VCaP (cell line): ENCODE results near the gene TMPRSS9.

Source experiments
- H3K27ac ChIP-seq: fragments of 450-650 bp; 2 replicates; pipeline ENCODE4 v1.5.1; 2017
- TF ChIP-seq, protein P1 (sequence below): fragments of 450-650 bp; conservative IDR thresholded peaks from 2 replicates; pipeline ENCODE4 v1.5.1; 2017; ENCODE audit warnings: mild to moderate bottlenecking, moderate library complexity

TMPRSS9 gene

DNA sequence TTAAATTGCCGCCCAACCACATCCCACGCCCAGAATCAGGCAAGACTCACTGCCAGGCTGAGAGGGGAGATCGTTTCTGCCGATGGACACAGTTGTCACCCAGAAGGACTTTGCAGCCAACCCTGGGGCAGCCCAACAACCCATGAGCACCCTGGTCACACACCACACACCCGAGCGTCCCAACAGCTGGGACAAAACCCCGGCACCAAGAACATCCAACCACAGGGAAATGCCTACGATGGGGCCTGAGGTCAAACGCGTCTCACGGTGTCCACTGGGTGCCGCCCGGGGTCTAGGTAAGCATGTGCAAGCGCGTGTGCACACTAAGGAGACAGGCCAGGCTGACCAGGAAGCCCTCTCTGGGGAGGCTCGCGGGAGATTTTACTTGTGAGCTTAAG lies 83.7 kb downstream of the TMPRSS9 start:
- H3K27ac ChIP-seq = no peak overlapping the region
- TF ChIP-seq, protein P1, sequence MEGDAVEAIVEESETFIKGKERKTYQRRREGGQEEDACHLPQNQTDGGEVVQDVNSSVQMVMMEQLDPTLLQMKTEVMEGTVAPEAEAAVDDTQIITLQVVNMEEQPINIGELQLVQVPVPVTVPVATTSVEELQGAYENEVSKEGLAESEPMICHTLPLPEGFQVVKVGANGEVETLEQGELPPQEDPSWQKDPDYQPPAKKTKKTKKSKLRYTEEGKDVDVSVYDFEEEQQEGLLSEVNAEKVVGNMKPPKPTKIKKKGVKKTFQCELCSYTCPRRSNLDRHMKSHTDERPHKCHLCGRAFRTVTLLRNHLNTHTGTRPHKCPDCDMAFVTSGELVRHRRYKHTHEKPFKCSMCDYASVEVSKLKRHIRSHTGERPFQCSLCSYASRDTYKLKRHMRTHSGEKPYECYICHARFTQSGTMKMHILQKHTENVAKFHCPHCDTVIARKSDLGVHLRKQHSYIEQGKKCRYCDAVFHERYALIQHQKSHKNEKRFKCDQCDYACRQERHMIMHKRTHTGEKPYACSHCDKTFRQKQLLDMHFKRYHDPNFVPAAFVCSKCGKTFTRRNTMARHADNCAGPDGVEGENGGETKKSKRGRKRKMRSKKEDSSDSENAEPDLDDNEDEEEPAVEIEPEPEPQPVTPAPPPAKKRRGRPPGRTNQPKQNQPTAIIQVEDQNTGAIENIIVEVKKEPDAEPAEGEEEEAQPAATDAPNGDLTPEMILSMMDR = no peak

GRCh38 chr19:2444251-2445002 lies 84.4 kb downstream of the TMPRSS9 start:
- TF ChIP-seq, protein P1 = no peak
- H3K27ac ChIP-seq = no peak overlapping the region

- TF ChIP-seq, protein P1 = no peak
- H3K27ac ChIP-seq = no peak overlapping the region
Observed at GRCh38 chr19:2446381-2446780, 86.3 kb downstream of the TMPRSS9 start.

GRCh38 chr19:2449019-2449418 lies 89.0 kb downstream of the TMPRSS9 start:
- H3K27ac ChIP-seq = no peak overlapping the region
- TF ChIP-seq, protein P1 = no peak

- TF ChIP-seq, protein P1 = no peak
Observed at GRCh38 chr19:2451138-2451537, 91.1 kb downstream of the TMPRSS9 start.

DNA sequence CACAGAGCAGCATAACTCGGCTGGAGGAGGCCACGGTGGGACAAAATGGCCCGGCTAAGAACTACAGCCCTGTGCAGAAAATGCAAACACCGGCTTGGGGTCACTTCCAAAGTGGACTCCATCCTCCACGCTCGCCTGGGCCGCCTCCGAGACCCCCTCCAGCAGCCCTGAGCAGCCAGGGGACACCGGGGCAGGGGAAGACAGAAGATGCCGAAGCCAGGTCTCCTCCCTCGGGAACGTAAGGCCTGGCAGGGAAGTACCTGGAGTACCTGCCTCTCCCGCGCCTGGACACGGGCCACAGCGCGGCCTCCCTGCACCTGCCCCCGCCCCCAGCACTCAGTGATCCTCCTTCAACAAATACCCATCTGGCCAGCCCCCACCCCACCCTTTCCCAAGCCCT lies 91.7 kb downstream of the TMPRSS9 start:
- no peak overlapping the region for H3K27ac ChIP-seq
- TF ChIP-seq, protein P1 = no peak

More at GRCh38 chr19:2451138-2451537, 91.1 kb downstream of the TMPRSS9 start:
- no peak overlapping the region for H3K27ac ChIP-seq

DNA sequence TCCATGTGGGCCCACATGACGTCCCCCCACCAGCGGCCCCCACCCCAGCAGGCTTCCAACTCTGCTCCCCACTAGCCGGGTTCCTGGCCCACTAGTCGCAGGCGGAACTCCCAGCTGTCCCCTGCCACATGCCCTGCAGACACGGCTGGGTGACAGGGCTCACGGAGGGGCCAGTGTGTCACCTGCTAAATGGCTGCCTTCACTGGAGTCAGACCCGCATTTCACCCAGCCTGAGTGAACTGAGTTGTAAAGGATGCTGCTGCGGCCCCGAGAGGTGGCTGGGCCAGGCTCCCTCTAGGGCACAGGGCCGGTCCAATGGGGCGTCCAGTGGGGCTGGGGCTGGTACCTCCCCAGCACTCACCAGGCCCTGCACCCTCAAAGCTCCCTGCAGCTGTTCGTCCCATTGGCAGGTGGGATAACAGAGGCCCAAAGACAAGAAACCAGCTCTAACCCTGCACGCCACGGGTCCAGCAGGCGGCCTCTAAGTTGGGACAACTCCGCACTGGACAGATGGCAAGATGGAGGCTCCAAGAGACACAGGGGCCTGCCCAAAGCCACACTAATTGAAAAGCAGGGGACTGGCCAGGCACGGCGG lies 93.5 kb downstream of the TMPRSS9 start:
- TF ChIP-seq, protein P1 = no peak
- H3K27ac ChIP-seq = no peak overlapping the region
